Smooth muscle cell (in vitro differentiated cells): ENCODE data around the gene ETV6. TPM values are rescaled to one million over a fixed set of nuclear protein-coding genes. Genes with fewer than 3 reads are reported as not detected.

ENCODE experiments used
- DNase-seq: peaks from one replicate; lab custom pipeline; 2025; ENCODE audit not compliant: unreplicated experiment; lab: John Stamatoyannopoulos, UW
- H2AFZ ChIP-seq: fragments of 200-600 bp; sonication (generic); 2 replicates; pipeline ENCODE4 v1.6.0; 2016; ENCODE audit warnings: antibody characterized with exemption, low read depth, mild to moderate bottlenecking
- H3F3A ChIP-seq: fragments of 200-600 bp; sonication (generic); 2 replicates; pipeline ENCODE4 v1.6.0; 2017; ENCODE audit warnings: antibody characterized with exemption, low read depth
- H3K27ac ChIP-seq: fragments of 200-600 bp; sonication (generic); 2 replicates; pipeline ENCODE4 v1.5.1; 2016; ENCODE audit warnings: low read depth, mild to moderate bottlenecking
- H3K27me3 ChIP-seq: fragments of 200-600 bp; sonication (generic); 2 replicates; pipeline ENCODE4 v1.6.1; 2016; ENCODE audit warnings: low read depth, mild to moderate bottlenecking
- H3K36me3 ChIP-seq: fragments of 200-600 bp; sonication (generic); 2 replicates; pipeline ENCODE4 v1.5.1; 2016; ENCODE audit warnings: low read depth
- H3K4me1 ChIP-seq: fragments of 200-600 bp; sonication (generic); 2 replicates; pipeline ENCODE4 v1.5.1; 2016; ENCODE audit warnings: low read depth
- H3K4me2 ChIP-seq: fragments of 200-600 bp; sonication (generic); 2 replicates; pipeline ENCODE4 v1.6.0; 2016; ENCODE audit warnings: mild to moderate bottlenecking
- H3K4me3 ChIP-seq: fragments of 200-600 bp; sonication (generic); 2 replicates; pipeline ENCODE4 v1.5.1; 2016; ENCODE audit warnings: mild to moderate bottlenecking
- H3K79me2 ChIP-seq: fragments of 200-600 bp; sonication (generic); 2 replicates; pipeline ENCODE4 v1.6.0; 2016; ENCODE audit warnings: low read depth, mild to moderate bottlenecking
- H3K9ac ChIP-seq: fragments of 200-600 bp; sonication (generic); 2 replicates; pipeline ENCODE4 v1.6.0; 2016; ENCODE audit warnings: low read depth
- H3K9me3 ChIP-seq: fragments of 200-600 bp; sonication (generic); replicated peaks from 2 replicates; pipeline ENCODE4 v1.5.1; 2016; ENCODE audit warnings: low read depth
- H4K20me1 ChIP-seq: fragments of 200-600 bp; sonication (generic); 2 replicates; pipeline ENCODE4 v1.6.0; 2016; ENCODE audit warnings: low read depth
- WGBS: methylation state at CpG from one replicate; pipeline ENCODE4 v1.1.7; 2016; ENCODE audit warnings: low lambda C conversion rate; 5-methylcytosine and 5-hydroxymethylcytosine counted together
- polyA plus RNA-seq: library from polyadenylated mRNA; unstranded; fragments of >200 nt; fragmentation: Nextera tagmentation; extraction: Ambion mirVana; gene quantifications from 2 replicates; pipeline ENCODE4 v1.2.1, GENCODE V29; 2016
- total RNA-seq: library from RNA; depleted of rRNA; stranded (reverse); fragments of >200 nt; gene quantifications from 2 replicates; pipeline ENCODE4 v1.2.3, GENCODE V29; 2014
- TF ChIP-seq, protein P1 (sequence below): fragments of 200-600 bp; sonication (generic); IDR thresholded peaks from 2 replicates; pipeline ENCODE4 v1.5.1; 2017; ENCODE audit warnings: borderline replicate concordance, mild to moderate bottlenecking, antibody characterized with exemption; ENCODE audit not compliant: insufficient read depth, poor library complexity, severe bottlenecking

Gene ETV6
- total and polyA plus RNA-seq, 2 experiments from 2014 or later = 11.5 to 23.8 TPM

DNA sequence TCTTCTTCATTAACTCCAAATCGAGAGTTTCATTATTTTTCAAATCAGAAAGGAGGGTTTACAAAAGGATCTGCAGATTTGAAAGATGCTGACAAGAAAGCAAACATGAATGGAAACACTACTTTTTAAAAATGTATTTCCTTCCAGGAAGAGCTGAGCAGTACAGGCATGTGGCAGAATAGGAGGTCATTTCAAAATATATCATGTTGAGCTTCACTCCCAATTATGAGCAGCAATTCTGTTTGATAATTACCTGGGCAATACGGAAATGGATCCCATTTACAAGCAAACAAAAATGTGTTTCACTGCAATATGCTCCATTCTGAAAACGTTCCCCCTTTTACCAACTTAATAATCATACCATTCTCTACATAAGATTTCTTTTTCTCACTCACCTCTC is 273.6 kb downstream of the ETV6 start:
- no peak overlapping the region for H2AFZ ChIP-seq
- TF ChIP-seq, protein P1, sequence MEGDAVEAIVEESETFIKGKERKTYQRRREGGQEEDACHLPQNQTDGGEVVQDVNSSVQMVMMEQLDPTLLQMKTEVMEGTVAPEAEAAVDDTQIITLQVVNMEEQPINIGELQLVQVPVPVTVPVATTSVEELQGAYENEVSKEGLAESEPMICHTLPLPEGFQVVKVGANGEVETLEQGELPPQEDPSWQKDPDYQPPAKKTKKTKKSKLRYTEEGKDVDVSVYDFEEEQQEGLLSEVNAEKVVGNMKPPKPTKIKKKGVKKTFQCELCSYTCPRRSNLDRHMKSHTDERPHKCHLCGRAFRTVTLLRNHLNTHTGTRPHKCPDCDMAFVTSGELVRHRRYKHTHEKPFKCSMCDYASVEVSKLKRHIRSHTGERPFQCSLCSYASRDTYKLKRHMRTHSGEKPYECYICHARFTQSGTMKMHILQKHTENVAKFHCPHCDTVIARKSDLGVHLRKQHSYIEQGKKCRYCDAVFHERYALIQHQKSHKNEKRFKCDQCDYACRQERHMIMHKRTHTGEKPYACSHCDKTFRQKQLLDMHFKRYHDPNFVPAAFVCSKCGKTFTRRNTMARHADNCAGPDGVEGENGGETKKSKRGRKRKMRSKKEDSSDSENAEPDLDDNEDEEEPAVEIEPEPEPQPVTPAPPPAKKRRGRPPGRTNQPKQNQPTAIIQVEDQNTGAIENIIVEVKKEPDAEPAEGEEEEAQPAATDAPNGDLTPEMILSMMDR = no peak
- no peaks in the 10 kb centered on the region for H3K79me2 ChIP-seq
- no peak overlapping the region for H3K4me3 ChIP-seq
- H3K36me3 ChIP-seq = no peaks in the 10 kb centered on the region
- no peaks in the 10 kb centered on the region for H3K9me3 ChIP-seq
- H4K20me1 ChIP-seq = no peaks in the 10 kb centered on the region
- H3K27me3 ChIP-seq = no peaks in the 10 kb centered on the region
- DNase-seq = no peak
- H3K4me2 ChIP-seq = no peak overlapping the region
- H3F3A ChIP-seq = no peaks in the 10 kb centered on the region
- WGBS = 95% methylated on average over 3 of the region's 3 CpGs
- H3K27ac ChIP-seq = no peak overlapping the region
- no peak overlapping the region for H3K9ac ChIP-seq
- peaks cover 4% of the 10 kb centered on the region for H3K4me1 ChIP-seq

DNA sequence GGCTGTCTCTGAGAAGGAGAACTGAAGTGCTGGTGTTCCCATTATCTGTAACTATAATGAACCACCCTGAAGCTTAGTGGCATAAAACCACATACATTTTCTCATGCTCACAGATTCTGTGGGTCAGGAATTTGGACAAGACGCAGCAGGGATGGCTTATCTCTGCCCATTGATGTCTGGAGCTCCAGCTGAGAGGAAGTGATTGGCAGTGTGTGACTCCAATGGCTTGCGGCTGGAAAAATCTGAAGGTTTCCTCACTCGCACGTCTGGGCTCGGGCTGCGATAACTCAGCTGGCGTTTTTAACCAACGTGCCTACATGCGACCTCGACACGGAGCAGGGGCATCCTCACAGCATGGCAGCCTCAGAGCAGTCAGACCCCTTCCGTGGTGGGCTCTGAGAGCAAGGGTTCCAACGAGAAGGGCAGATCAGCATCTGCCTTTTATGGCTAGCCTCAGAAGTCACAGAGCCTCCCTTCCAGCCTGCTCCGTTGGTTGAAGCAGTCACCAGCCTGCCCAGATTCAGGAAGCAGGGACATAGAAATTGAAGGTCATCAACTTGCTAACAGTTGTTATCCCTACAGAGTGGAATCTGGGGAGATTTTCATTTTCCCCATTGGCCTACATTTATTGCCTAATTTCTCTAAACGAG is 277.9 kb downstream of the ETV6 start:
- H3K4me2 ChIP-seq = peak overlapping the region; percentile 50
- H3K27ac ChIP-seq = peak overlapping the region; percentile 18
- H3K9ac ChIP-seq = no peak overlapping the region
- no peak overlapping the region for H2AFZ ChIP-seq
- DNase-seq = no peak
- H3K4me1 ChIP-seq = peaks cover 4% of the 10 kb centered on the region
- TF ChIP-seq, protein P1 = no peak
- no peak overlapping the region for H3K4me3 ChIP-seq
- H4K20me1 ChIP-seq = no peaks in the 10 kb centered on the region
- H3F3A ChIP-seq = no peaks in the 10 kb centered on the region
- H3K27me3 ChIP-seq = no peaks in the 10 kb centered on the region
- no peaks in the 10 kb centered on the region for H3K9me3 ChIP-seq
- no peaks in the 10 kb centered on the region for H3K36me3 ChIP-seq
- no peaks in the 10 kb centered on the region for H3K79me2 ChIP-seq
- WGBS = 37% methylated on average over 15 of the region's 15 CpGs

DNA sequence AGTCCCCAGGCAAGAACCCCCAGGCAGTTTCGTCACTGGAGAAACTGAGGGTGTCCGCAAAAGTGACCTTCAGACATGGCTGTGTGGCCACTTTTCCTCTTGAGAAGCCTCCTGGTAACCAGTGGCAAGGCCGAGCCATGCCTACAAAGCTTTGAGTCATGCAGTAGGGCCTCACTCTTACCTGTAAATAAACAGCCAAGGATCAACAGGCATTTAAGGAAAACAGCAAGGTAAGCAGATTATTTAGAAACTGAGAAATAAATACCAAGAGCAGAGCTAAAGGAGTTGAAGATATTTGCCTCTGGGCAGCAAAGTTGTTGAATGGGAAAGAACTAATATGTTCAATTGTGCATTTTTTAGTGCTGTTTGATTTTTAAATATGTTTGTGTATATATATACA is 280.2 kb downstream of the ETV6 start:
- WGBS = 89% methylated on average over 3 of the region's 3 CpGs
- Histone ChIP-seq H3K9me3 (no peaks in the 10 kb centered on the region), H3K79me2 (no peaks in the 10 kb centered on the region)

More for the DNA sequence above, 280.2 kb downstream of the ETV6 start:
- TF ChIP-seq, protein P1 = no peak
- H3K36me3 ChIP-seq = no peaks in the 10 kb centered on the region
- H3F3A ChIP-seq = no peaks in the 10 kb centered on the region
- H4K20me1 ChIP-seq = no peaks in the 10 kb centered on the region
- no peak overlapping the region for H3K9ac ChIP-seq
- H3K27ac ChIP-seq = no peak overlapping the region
- no peak for DNase-seq
- peaks cover 4% of the 10 kb centered on the region for H3K4me1 ChIP-seq
- no peak overlapping the region for H3K4me2 ChIP-seq
- H3K27me3 ChIP-seq = no peaks in the 10 kb centered on the region
- no peak overlapping the region for H3K4me3 ChIP-seq
- no peak overlapping the region for H2AFZ ChIP-seq
